Endothelial cell of umbilical vein (primary cell): ENCODE data around the gene PLD2. TPM values are rescaled to one million over a fixed set of nuclear protein-coding genes. Genes with fewer than 3 reads are reported as not detected.

Experiments
- BruUV-seq: library from RNA; stranded (reverse); fragments of 400-500 nt; replicated peaks from 2 replicates; lab custom pipeline; 2021; lab: Mats Ljungman, UMichigan
- CTCF ChIA-PET: fragments of 300-600, 350-600 bp; sonication (Branson Sonifier 250); formaldehyde crosslinking; loops from one replicate; lab custom pipeline; 2021; ENCODE audit warnings: antibody characterized with exemption, inconsistent platforms; lab: Charles Lee
- POLR2A ChIA-PET: fragments of 300-600, 350-600 bp; sonication (Branson Sonifier 250); formaldehyde crosslinking; loops from one replicate; lab custom pipeline; 2021; ENCODE audit warnings: antibody characterized with exemption, inconsistent platforms; lab: Charles Lee
- DNase-seq: peaks from one replicate; pipeline ENCODE4 v3.0.0-alpha.2; 2011; ENCODE audit warnings: low read depth, low spot score
- FAIRE-seq: peaks from 2 replicates; lab custom pipeline; 2011; peaks lifted over from hg19 to GRCh38; lab: Jason Lieb, UNC
- H2AFZ ChIP-seq: 2 replicates; pipeline ENCODE4 v1.6.0; 2012; ENCODE audit warnings: low read depth, low read length, control low read depth, inconsistent platforms
- H3K27ac ChIP-seq: 2 replicates; pipeline ENCODE4 v1.5.1; 2011; ENCODE audit warnings: low read depth, mild to moderate bottlenecking, control low read depth, low read length, moderate library complexity; ENCODE audit not compliant: insufficient read depth
- H3K27me3 ChIP-seq, 2 experiments: 2 replicates each; pipeline versions ENCODE4 v1.6.0 to v1.6.1; 2011; ENCODE audit warnings: low read length in 2 of 2, mixed read lengths in 1 of 2; ENCODE audit not compliant: control insufficient read depth in 2 of 2, insufficient read depth in 2 of 2
- H3K36me3 ChIP-seq, 2 experiments: 2 replicates in 1 of 2; 3 replicates in 1 of 2; pipeline ENCODE4 v1.5.1; 2011; ENCODE audit warnings: low read length in 2 of 2, mild to moderate bottlenecking in 1 of 2, moderate library complexity in 1 of 2; ENCODE audit not compliant: control insufficient read depth in 2 of 2, insufficient read depth in 2 of 2; ENCODE audit errors: extremely low read depth in 1 of 2
- H3K4me1 ChIP-seq: 3 replicates; pipeline ENCODE4 v1.5.1; 2011; ENCODE audit warnings: mild to moderate bottlenecking, low read length; ENCODE audit not compliant: control insufficient read depth, insufficient read depth; ENCODE audit errors: extremely low read depth
- H3K4me2 ChIP-seq: 2 replicates; pipeline ENCODE4 v1.6.1; 2011; ENCODE audit warnings: low read length, control low read depth, mixed read lengths; ENCODE audit not compliant: insufficient read depth
- H3K4me3 ChIP-seq, 3 experiments: fragments of 200-600 bp in 1 of 3; sonication (generic), shearing (Covaris generic) in 1 of 3; replicated peaks in 1 of 3; 2 replicates each; pipeline ENCODE4 v1.5.1; 2011 to 2016; ENCODE audit warnings: control low read depth in 3 of 3, low read length in 3 of 3, mild to moderate bottlenecking in 2 of 3, inconsistent platforms in 1 of 3, low read depth in 1 of 3, moderate library complexity in 1 of 3; ENCODE audit not compliant: insufficient read depth in 1 of 3
- H3K79me2 ChIP-seq: 2 replicates; pipeline ENCODE4 v1.6.0; 2012; ENCODE audit warnings: low read length, inconsistent platforms; ENCODE audit not compliant: control insufficient read depth, insufficient read depth
- H3K9ac ChIP-seq: replicated peaks from 2 replicates; pipeline ENCODE3; 2011; ENCODE audit warnings: low read length, control low read depth; ENCODE audit not compliant: insufficient read depth; ENCODE audit errors: extremely low read depth
- H3K9me1 ChIP-seq: replicated peaks from 3 replicates; pipeline ENCODE4 v1.6.0; 2011; ENCODE audit warnings: mild to moderate bottlenecking, low read length; ENCODE audit not compliant: control insufficient read depth, insufficient read depth; ENCODE audit errors: extremely low read depth
- H3K9me3 ChIP-seq: replicated peaks from 2 replicates; pipeline ENCODE4 v1.5.1; 2012; ENCODE audit warnings: low read length, inconsistent platforms; ENCODE audit not compliant: control insufficient read depth, insufficient read depth
- H4K20me1 ChIP-seq: replicated peaks from 2 replicates; pipeline ENCODE3; 2011; ENCODE audit warnings: mild to moderate bottlenecking, low read length; ENCODE audit not compliant: control insufficient read depth, insufficient read depth; ENCODE audit errors: extremely low read depth
- EZH2 ChIP-seq: IDR thresholded peaks from 2 replicates; pipeline ENCODE4 v1.6.1; 2012; ENCODE audit warnings: borderline replicate concordance, low read depth, mild to moderate bottlenecking, moderate library complexity, low read length, inconsistent platforms; ENCODE audit not compliant: severe bottlenecking
- FOS ChIP-seq: IDR thresholded peaks from 2 replicates; pipeline ENCODE4 v1.6.1; 2011; ENCODE audit warnings: mild to moderate bottlenecking, low read length, moderate library complexity, borderline replicate concordance; ENCODE audit not compliant: insufficient read depth
- GATA2 ChIP-seq: IDR thresholded peaks from 2 replicates; pipeline ENCODE4 v1.7.0; 2011; ENCODE audit warnings: low read depth, mild to moderate bottlenecking, moderate library complexity, mixed read lengths, low read length; ENCODE audit not compliant: insufficient read length, insufficient read depth
- JUN ChIP-seq: IDR thresholded peaks from 2 replicates; pipeline ENCODE4 v1.6.1; 2011; ENCODE audit warnings: borderline replicate concordance, low read depth; ENCODE audit not compliant: insufficient read length, insufficient read depth
- MYC ChIP-seq: IDR thresholded peaks from one replicate; pipeline ENCODE4 v1.6.1; 2011; ENCODE audit warnings: mild to moderate bottlenecking, low read depth, low read length
- POLR2A ChIP-seq: IDR thresholded peaks from 2 replicates; pipeline ENCODE4 v1.6.1; 2012; ENCODE audit warnings: low read depth, mild to moderate bottlenecking, control low read depth, low read length
- POLR2AphosphoS5 ChIP-seq: IDR thresholded peaks from 2 replicates; pipeline ENCODE4 v1.6.1; 2012; ENCODE audit warnings: low read depth, mild to moderate bottlenecking, control low read depth, low read length, moderate library complexity; ENCODE audit not compliant: insufficient read depth
- dilution Hi-C: fragments of 300-500 bp; cut with MboI; formaldehyde crosslinking; loops from one replicate; pipeline ENCODE4 v1.15.0; 2019; ENCODE audit warnings: low sequenced_read_pairs; ENCODE audit not compliant: extremely low pct_ligation_motif_present
- intact Hi-C: fragments of 100-400 bp; cut with micrococcal nuclease; formaldehyde crosslinking; loops from one replicate; pipeline ENCODE4 v1.10.0; 2022
- polyA plus RNA-seq, 4 experiments: library from polyadenylated mRNA; depleted of rRNA in 3 of 4; stranded (reverse) in 3 of 4; unstranded in 1 of 4; fragments of >200 nt; gene quantifications; 2 replicates each; pipeline versions ENCODE4 v1.2.1 to v1.2.3, GENCODE V29; 2011 to 2012; ENCODE audit warnings: missing spikeins in 1 of 4
- total RNA-seq: library from RNA; stranded (reverse); gene quantifications from 2 replicates; pipeline ENCODE4 v1.2.3, GENCODE V29; 2021
- TF ChIP-seq, protein P1 (sequence below), 2 donors: IDR thresholded peaks; 1 replicate in 1 of 2; 2 replicates in 1 of 2; pipeline ENCODE4 v1.5.1; 2011; ENCODE audit warnings: low read length in 2 of 2, mild to moderate bottlenecking in 2 of 2, moderate library complexity in 2 of 2, control low read depth in 1 of 2, inconsistent platforms in 1 of 2, low read depth in 1 of 2; ENCODE audit not compliant: insufficient read depth in 1 of 2; ENCODE audit errors: extremely low read depth in 1 of 2
- TF ChIP-seq, protein P2 (sequence below): IDR thresholded peaks from 2 replicates; pipeline ENCODE4 v1.6.1; 2011; ENCODE audit not compliant: insufficient read depth, insufficient read length

The PLD2 gene
- total and polyA plus RNA-seq, 2 donors (not counting 3 experiments of a cell fraction or from before 2014, with no cell fraction given): 52.3 to 54.7 TPM

DNA sequence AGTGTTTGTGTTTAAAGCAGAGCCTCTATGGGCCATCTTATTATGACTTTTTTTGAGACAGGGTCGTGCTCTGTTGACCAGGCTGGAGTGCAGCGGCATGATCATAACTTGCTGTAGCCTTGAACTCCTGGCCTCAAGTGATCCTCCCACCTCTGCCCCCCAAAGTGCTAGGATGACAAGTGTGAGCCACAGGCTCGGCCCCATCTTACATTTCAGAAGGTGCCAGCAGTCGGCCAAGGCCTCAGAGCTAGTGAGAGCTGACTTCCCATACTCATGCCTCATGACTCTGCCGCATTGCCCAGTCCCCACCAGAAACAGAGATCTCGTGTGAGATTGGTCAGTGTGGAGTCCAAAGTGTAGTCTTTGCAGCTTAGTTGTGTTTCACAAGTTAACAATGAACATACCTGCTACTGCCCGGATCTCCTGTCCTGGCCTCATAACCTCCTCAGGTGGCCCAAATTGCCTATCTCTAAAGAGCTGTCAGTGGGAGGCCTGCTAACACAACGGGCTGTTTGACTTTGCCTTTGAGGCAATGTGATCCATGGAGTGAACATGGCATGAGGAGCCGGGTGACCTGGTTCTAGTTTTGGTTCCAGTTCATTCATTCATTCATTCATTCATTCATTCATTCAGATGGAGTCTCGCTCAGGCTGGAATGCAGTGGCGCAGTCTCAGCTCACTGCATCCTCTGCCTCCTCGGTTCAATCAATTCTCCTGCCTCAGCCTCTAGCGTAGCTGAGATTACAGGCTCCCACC is 39.9 kb downstream of the PLD2 start:
- POLR2A ChIA-PET: no interaction called here
- H3K9me1 ChIP-seq: no peaks in the 10 kb centered on the region
- dilution Hi-C loops (no loop called here), intact Hi-C loops (no loop called here)
- H3K36me3 ChIP-seq: peaks cover 0 to 2% of the 10 kb centered on the region in 2 experiments
- H3K4me3 ChIP-seq: no peak overlapping the region
- H3K27ac ChIP-seq: no peak overlapping the region
- peaks cover 29% of the 10 kb centered on the region for H3K79me2 ChIP-seq
- H3K27me3 ChIP-seq: no peaks in the 10 kb centered on the region
- CTCF ChIA-PET: interaction anchor here (0.9 to 1.3 kb wide), 3 partner anchors 11 to 57 kb away, joined by 3 to 4 read pairs (median 4); partner anchors contain the start of gene MINK1
- H3K9ac ChIP-seq: no peak overlapping the region
- H3K9me3 ChIP-seq: no peaks in the 10 kb centered on the region
- peaks cover 3% of the 10 kb centered on the region for H3K4me1 ChIP-seq
- DNase-seq: no peak
- FAIRE-seq: no peak
- no peaks in the 10 kb centered on the region for H4K20me1 ChIP-seq
- BruUV-seq: no TSS peak
- TF ChIP-seq EZH2: no peak
- TF ChIP-seq POLR2AphosphoS5: no peak
- no peak for TF ChIP-seq JUN
- TF ChIP-seq POLR2A: no peak
- no peak for TF ChIP-seq GATA2
- no peak for TF ChIP-seq MYC
- no peak for TF ChIP-seq FOS
- TF ChIP-seq, protein P1, sequence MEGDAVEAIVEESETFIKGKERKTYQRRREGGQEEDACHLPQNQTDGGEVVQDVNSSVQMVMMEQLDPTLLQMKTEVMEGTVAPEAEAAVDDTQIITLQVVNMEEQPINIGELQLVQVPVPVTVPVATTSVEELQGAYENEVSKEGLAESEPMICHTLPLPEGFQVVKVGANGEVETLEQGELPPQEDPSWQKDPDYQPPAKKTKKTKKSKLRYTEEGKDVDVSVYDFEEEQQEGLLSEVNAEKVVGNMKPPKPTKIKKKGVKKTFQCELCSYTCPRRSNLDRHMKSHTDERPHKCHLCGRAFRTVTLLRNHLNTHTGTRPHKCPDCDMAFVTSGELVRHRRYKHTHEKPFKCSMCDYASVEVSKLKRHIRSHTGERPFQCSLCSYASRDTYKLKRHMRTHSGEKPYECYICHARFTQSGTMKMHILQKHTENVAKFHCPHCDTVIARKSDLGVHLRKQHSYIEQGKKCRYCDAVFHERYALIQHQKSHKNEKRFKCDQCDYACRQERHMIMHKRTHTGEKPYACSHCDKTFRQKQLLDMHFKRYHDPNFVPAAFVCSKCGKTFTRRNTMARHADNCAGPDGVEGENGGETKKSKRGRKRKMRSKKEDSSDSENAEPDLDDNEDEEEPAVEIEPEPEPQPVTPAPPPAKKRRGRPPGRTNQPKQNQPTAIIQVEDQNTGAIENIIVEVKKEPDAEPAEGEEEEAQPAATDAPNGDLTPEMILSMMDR (IDR thresholded peaks at IDR 0.05; ENCODE audit: extremely low read depth in 1 of 2, insufficient read depth in 1 of 2, low read depth in 1 of 2, low read length in 2 of 2): no peak
- TF ChIP-seq, protein P2, sequence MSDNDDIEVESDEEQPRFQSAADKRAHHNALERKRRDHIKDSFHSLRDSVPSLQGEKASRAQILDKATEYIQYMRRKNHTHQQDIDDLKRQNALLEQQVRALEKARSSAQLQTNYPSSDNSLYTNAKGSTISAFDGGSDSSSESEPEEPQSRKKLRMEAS: no peak
- H3K4me2 ChIP-seq: no peak overlapping the region
- no peak overlapping the region for H2AFZ ChIP-seq
